Endodermal cell (in vitro differentiated cells): ENCODE measurements around the gene HOTAIR. TPM values are rescaled to one million over a fixed set of nuclear protein-coding genes. Genes with fewer than 3 reads are reported as not detected.

Source experiments
- DNase-seq: peaks from one replicate; pipeline ENCODE4 v3.0.0-alpha.2; 2017
- H3K27ac ChIP-seq: 2 replicates; pipeline ENCODE4 v1.5.1; 2013; ENCODE audit warnings: mild to moderate bottlenecking, low read depth, low read length, moderate library complexity
- H3K27me3 ChIP-seq: 2 replicates; pipeline ENCODE4 v1.6.1; 2013; ENCODE audit warnings: mild to moderate bottlenecking, low read length, moderate library complexity; ENCODE audit not compliant: insufficient read depth, control insufficient read depth, poor library complexity, severe bottlenecking
- H3K36me3 ChIP-seq: 2 replicates; pipeline ENCODE4 v1.7.0; 2013; ENCODE audit warnings: mild to moderate bottlenecking, low read length, moderate library complexity; ENCODE audit not compliant: control insufficient read depth, insufficient read depth
- H3K4me1 ChIP-seq: one replicate; pipeline ENCODE4 v1.7.0; 2013; ENCODE audit warnings: low read length; ENCODE audit not compliant: control insufficient read depth, insufficient read depth
- H3K4me3 ChIP-seq: 2 replicates; pipeline ENCODE4 v1.5.1; 2013; ENCODE audit warnings: mild to moderate bottlenecking, low read length, moderate library complexity
- H3K9ac ChIP-seq: 2 replicates; pipeline ENCODE4 v1.6.1; 2013; ENCODE audit warnings: mild to moderate bottlenecking, low read length, moderate library complexity; ENCODE audit not compliant: poor library complexity, severe bottlenecking; ENCODE audit errors: extremely low read depth
- H3K9me3 ChIP-seq: 2 replicates; pipeline ENCODE4 v1.6.1; 2013; ENCODE audit warnings: mild to moderate bottlenecking, low read length, moderate library complexity; ENCODE audit not compliant: control insufficient read depth
- H3K27ac Mint-ChIP-seq: 2 replicates; pipeline ENCODE4 v1.8.0; 2020; ENCODE audit warnings: mixed read lengths
- H3K27me3 Mint-ChIP-seq: 2 replicates; pipeline ENCODE4 v1.8.0; 2021; ENCODE audit warnings: mild to moderate bottlenecking, mixed read lengths; ENCODE audit not compliant: insufficient read depth
- H3K36me3 Mint-ChIP-seq: 2 replicates; pipeline ENCODE4 v1.8.0; 2020; ENCODE audit warnings: low read depth, mixed read lengths
- H3K4me1 Mint-ChIP-seq: 2 replicates; pipeline ENCODE4 v1.8.0; 2020; ENCODE audit warnings: mixed read lengths
- H3K4me3 Mint-ChIP-seq: 2 replicates; pipeline ENCODE4 v1.8.0; 2020; ENCODE audit warnings: mild to moderate bottlenecking, moderate library complexity, mixed read lengths
- H3K9me3 Mint-ChIP-seq: 2 replicates; pipeline ENCODE4 v1.8.0; 2020; ENCODE audit warnings: mild to moderate bottlenecking, mixed read lengths
- CTCF ChIP-seq: fragments of 200-600 bp; sonication (generic); conservative IDR thresholded peaks from 2 replicates; pipeline ENCODE4 v1.5.0; 2021; ENCODE audit warnings: antibody characterized with exemption, mild to moderate bottlenecking
- WGBS, 2 experiments: methylation state at CpG; one replicate each; pipeline versions ENCODE4 v1.1.5 to v1.1.7; 2013; ENCODE audit warnings: missing lambda C conversion rate in 2 of 2, mixed read lengths in 1 of 2; ENCODE audit not compliant: insufficient coverage in 1 of 2, insufficient read length in 1 of 2; 5-methylcytosine and 5-hydroxymethylcytosine counted together
- total RNA-seq, 2 donors: library from RNA; stranded (reverse); fragmentation: NEBNext Ultra II Directional in 1 of 2; extraction: Animal tissue kit (Norgen Biotek cat#: 25700) in 1 of 2; gene quantifications; 2 replicates in 1 of 2; 3 replicates in 1 of 2; pipeline ENCODE4 v1.2.1, GENCODE V29; 2021

HOTAIR gene
- total RNA-seq, 2 donors from 2014 or later, result not detected

GRCh38 chr12:53958128-53958527 is 16.6 kb downstream of the HOTAIR start:
- H3K9ac ChIP-seq, result no peak overlapping the region
- no peak overlapping the region for H3K4me3 ChIP-seq
- H3K4me1 Mint-ChIP-seq, result no peaks in the 10 kb centered on the region
- TF ChIP-seq CTCF, result no peak
- H3K9me3 ChIP-seq, result peaks cover 16% of the 10 kb centered on the region
- H3K36me3 ChIP-seq, result no peaks in the 10 kb centered on the region
- H3K9me3 Mint-ChIP-seq, result no peaks in the 10 kb centered on the region
- 7 to 34% methylated on average over 2 to 3 of the region's 3 CpGs for WGBS, 2 experiments
- no peak overlapping the region for H3K27ac Mint-ChIP-seq
- H3K27me3 Mint-ChIP-seq, result peaks cover 99% of the 10 kb centered on the region
- DNase-seq, result no peak
- H3K27ac ChIP-seq, result no peak overlapping the region
- H3K36me3 Mint-ChIP-seq, result no peaks in the 10 kb centered on the region
- H3K4me1 ChIP-seq, result no peaks in the 10 kb centered on the region
- peaks cover 100% of the 10 kb centered on the region for H3K27me3 ChIP-seq
- no peak overlapping the region for H3K4me3 Mint-ChIP-seq

- Mint-ChIP-seq H3K9me3 (no peaks in the 10 kb centered on the region), H3K4me1 (no peaks in the 10 kb centered on the region)
- WGBS, 2 experiments, result 34 to 40% methylated on average over 4 to 11 of the region's 11 CpGs
Observed at GRCh38 chr12:53956914-53957536, 17.7 kb downstream of the HOTAIR start.

GRCh38 chr12:53956251-53956887 is 18.4 kb downstream of the HOTAIR start:
- H3K9me3 ChIP-seq, result peaks cover 23% of the 10 kb centered on the region
- H3K27me3 ChIP-seq, result peaks cover 100% of the 10 kb centered on the region
- H3K4me3 ChIP-seq, result no peak overlapping the region
- H3K36me3 Mint-ChIP-seq, result no peaks in the 10 kb centered on the region
- H3K27ac Mint-ChIP-seq, result no peak overlapping the region
- 18 to 23% methylated on average over 11 to 25 of the region's 25 CpGs for WGBS, 2 experiments
- no peaks in the 10 kb centered on the region for H3K36me3 ChIP-seq
- peak; percentile 70 for DNase-seq
- H3K9ac ChIP-seq, result no peak overlapping the region
- H3K4me1 ChIP-seq, result no peaks in the 10 kb centered on the region
- no peak for TF ChIP-seq CTCF
- no peak overlapping the region for H3K27ac ChIP-seq
- peaks cover 99% of the 10 kb centered on the region for H3K27me3 Mint-ChIP-seq
- H3K9me3 Mint-ChIP-seq, result no peaks in the 10 kb centered on the region
- no peaks in the 10 kb centered on the region for H3K4me1 Mint-ChIP-seq
- no peak overlapping the region for H3K4me3 Mint-ChIP-seq

More at GRCh38 chr12:53956914-53957536, 17.7 kb downstream of the HOTAIR start:
- Mint-ChIP-seq H3K27me3 (peaks cover 99% of the 10 kb centered on the region), H3K4me3 (no peak overlapping the region), H3K36me3 (no peaks in the 10 kb centered on the region), H3K27ac (no peak overlapping the region)
- H3K4me3 ChIP-seq, result no peak overlapping the region
- peaks cover 23% of the 10 kb centered on the region for H3K9me3 ChIP-seq
- H3K9ac ChIP-seq, result no peak overlapping the region
- H3K36me3 ChIP-seq, result no peaks in the 10 kb centered on the region
- no peak for TF ChIP-seq CTCF
- H3K27ac ChIP-seq, result no peak overlapping the region
- no peak for DNase-seq
- H3K27me3 ChIP-seq, result peaks cover 100% of the 10 kb centered on the region
- no peaks in the 10 kb centered on the region for H3K4me1 ChIP-seq
